ENCODE results near the gene TAC3.
A peak's percentile ranks its signal among the peaks of the same experiment; 100 is the strongest.
"Not testable (repeated sequence)": the region's sequence is repeated elsewhere in the genome, so short reads cannot be mapped to it uniquely, and the experiment has no call there.

Gene TAC3

DNA sequence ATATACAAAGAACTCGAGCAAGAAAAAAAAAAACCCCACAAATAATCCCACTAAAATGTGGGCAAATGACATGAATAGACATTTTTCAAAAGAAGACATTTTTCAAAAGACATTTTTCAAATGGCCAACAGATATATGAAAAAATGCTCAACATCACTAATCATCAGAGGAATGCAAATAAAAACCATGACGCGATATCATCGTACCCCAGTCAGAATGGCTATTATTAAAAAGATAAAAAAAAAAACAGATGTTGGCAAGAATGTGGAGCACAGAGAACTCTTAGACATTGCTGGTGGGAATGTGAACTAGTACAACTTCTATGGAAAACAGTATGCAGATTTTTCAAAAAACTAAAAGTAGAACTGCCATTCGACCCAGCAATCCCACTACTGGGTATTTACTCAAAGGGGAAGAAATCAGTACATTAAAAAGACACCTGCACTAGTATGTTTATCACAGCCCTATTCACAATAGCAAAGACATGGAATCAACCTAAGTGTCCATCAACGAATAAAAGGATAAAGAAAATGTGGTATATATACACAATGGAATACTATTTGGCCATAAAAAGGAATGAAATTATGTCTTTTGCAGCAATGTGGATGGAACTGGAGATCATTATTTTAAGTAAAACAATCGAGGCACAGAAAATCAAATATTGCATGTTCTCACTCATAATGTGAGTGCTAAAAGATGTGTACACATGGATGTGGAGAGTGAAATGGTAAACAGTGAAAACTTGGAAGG is 26.3 kb downstream of the TAC3 start:
- Mint-ChIP-seq H3K4me1 (peaks cover 13% of the 10 kb centered on the region), H3K4me3 (no peak overlapping the region), H3K27ac (peak overlapping the region; percentile 19), H3K9me3 (no peaks in the 10 kb centered on the region), H3K36me3 (ENCODE audit: low read depth) (no peaks in the 10 kb centered on the region), H3K27me3 (peaks cover 3% of the 10 kb centered on the region)
- ATAC-seq (no peak), DNase-seq (no peak)

- H3K27ac Mint-ChIP-seq = no peak overlapping the region
- no peaks in the 10 kb centered on the region for H3K9me3 Mint-ChIP-seq
- DNase-seq (no peak), ATAC-seq (no peak)
- no peak overlapping the region for H3K4me3 Mint-ChIP-seq
- H3K27me3 Mint-ChIP-seq = peaks cover 3% of the 10 kb centered on the region
- peaks cover 13% of the 10 kb centered on the region for H3K4me1 Mint-ChIP-seq
- no peaks in the 10 kb centered on the region for H3K36me3 Mint-ChIP-seq (ENCODE audit: low read depth)
Observed at GRCh38 chr12:56988207-56988739, 28.1 kb downstream of the TAC3 start.

DNA sequence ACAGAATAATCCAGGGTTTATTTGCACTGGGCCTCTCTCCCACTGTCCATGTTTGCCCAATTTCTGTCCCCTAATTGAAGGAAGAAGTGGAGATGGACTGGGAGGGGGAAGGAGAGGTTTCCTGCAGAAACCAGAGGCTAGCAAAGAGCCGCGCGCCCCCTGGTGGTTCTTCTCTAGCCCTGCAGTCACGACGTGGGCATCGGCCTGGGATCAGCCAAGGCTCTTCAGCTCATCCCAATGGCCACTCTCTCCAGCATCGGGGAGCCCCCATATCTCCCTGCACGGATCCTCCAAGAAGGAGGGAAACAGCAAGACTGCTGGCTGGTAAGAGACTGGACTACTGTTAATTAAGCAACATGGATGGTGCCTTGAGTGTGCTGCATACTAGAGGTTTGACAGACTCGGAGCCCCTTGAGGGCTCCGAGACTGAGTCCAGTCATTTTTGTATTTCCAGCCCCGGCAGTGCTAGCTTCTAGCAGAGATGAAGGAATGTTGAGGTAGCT is 28.7 kb downstream of the TAC3 start:
- Mint-ChIP-seq H3K36me3 (ENCODE audit: low read depth) (no peaks in the 10 kb centered on the region), H3K27me3 (peaks cover 3% of the 10 kb centered on the region), H3K4me3 (no peak overlapping the region), H3K4me1 (peaks cover 13% of the 10 kb centered on the region), H3K27ac (no peak overlapping the region), H3K9me3 (no peaks in the 10 kb centered on the region)
- ATAC-seq = peak; percentile 47
- DNase-seq = peak; percentile 83

DNA sequence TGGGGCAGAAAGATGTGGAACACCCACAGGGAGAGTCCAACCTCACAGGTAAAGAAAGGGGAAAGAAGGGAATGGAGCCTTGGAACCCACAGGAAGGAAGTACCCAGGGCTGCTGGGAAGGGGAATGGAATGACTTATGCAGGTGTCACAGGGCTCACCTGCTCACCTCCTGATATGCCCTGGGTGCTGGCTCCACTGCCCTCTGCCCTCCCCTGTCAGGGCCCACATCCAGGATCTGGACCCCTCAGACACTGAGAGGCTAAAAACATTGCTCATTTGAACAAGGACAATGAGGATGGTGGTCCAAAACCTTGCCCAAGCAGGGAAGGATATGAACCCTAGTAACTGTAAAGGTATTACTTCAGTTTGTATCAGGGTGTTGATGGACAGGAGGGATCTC is 29.3 kb downstream of the TAC3 start:
- ATAC-seq (no peak), DNase-seq (no peak)
- Mint-ChIP-seq H3K36me3 (ENCODE audit: low read depth) (no peaks in the 10 kb centered on the region), H3K4me3 (no peak overlapping the region), H3K9me3 (no peaks in the 10 kb centered on the region), H3K27me3 (peaks cover 3% of the 10 kb centered on the region), H3K27ac (no peak overlapping the region), H3K4me1 (peaks cover 13% of the 10 kb centered on the region)

DNA sequence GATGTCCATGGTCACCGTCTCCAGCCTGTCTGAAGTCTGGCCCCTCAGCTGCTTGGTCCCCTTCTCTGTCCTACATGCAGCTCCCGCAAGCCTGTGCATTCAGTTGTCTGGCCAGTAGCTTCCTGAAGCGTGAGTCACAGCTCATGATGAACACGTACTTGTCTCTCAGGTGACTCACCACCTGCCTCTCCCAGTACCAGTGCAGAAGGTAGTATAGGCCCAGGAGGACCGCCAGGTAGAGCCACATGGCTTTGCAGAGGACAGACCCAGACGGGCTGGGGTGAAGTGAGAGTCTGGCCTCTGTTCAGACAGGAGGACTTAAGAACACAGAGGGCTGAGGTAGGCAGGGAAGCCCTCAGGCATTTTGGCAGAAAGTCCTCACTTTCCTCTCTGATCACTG is 30.6 kb downstream of the TAC3 start:
- not testable (repeated sequence) for H3K27ac Mint-ChIP-seq; H3K27me3 Mint-ChIP-seq; DNase-seq; H3K4me3 Mint-ChIP-seq; H3K4me1 Mint-ChIP-seq; H3K36me3 Mint-ChIP-seq (ENCODE audit: low read depth); H3K9me3 Mint-ChIP-seq
- ATAC-seq = peak; percentile 88

DNA sequence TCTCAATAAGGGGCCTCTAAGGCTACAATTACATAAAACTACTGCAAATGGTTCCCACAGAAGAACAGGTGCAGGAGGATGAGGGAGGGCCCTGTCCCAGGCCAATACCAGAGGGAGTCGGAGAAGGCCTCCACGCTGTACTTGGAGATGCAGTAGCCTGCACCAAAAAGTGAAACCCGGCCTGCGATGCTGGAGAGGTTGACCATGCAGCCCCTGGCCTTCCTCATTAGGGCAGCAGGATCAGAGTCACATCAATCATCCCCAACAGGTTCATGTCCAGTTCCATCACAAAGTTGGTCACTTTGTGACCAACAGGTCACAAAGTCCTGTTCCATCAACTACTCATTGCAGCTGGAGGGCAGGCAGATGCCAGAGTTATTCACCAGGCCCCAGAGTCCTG is 32.9 kb downstream of the TAC3 start:
- no peaks in the 10 kb centered on the region for H3K36me3 Mint-ChIP-seq (ENCODE audit: low read depth)
- ATAC-seq (no peak), DNase-seq (no peak)
- no peak overlapping the region for H3K4me3 Mint-ChIP-seq
- H3K4me1 Mint-ChIP-seq = peaks cover 4% of the 10 kb centered on the region
- H3K9me3 Mint-ChIP-seq = no peaks in the 10 kb centered on the region
- H3K27ac Mint-ChIP-seq = no peak overlapping the region
- H3K27me3 Mint-ChIP-seq = peaks cover 2% of the 10 kb centered on the region

DNA sequence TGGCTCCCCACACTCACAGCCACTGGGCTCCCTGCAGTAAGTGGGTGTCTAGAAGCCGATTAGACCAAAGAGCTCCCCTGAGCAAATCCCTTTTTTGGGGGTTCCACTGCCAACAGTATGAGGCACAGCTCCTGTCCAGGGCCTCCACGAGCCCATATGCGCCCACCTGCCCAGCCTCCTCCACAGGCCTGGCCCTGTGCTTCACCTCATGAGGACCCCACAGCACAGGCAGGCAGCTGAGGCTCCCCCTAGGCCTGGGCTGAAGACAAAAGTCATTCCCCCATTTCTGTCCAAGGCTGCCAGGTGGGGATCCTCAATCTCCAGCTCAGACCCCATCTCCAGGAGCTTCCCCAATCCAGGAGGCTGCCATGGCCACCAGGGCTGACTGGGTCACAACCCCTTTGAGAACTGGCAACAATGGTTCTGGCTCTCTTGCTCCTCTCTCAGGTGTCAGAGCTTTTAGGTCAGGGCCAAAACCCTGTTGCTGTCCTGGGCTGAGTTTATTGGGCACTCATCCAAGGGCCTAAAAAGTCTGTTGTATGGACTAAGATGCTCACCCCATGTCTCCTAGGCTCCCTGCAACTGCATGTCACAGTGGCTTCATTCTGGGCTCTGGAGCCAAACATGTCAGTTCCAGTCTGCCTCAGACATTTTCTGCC is 33.6 kb downstream of the TAC3 start:
- H3K27ac Mint-ChIP-seq; ATAC-seq; H3K9me3 Mint-ChIP-seq; H3K27me3 Mint-ChIP-seq; DNase-seq; H3K4me3 Mint-ChIP-seq; H3K4me1 Mint-ChIP-seq; H3K36me3 Mint-ChIP-seq (ENCODE audit: low read depth): not testable (repeated sequence)

DNA sequence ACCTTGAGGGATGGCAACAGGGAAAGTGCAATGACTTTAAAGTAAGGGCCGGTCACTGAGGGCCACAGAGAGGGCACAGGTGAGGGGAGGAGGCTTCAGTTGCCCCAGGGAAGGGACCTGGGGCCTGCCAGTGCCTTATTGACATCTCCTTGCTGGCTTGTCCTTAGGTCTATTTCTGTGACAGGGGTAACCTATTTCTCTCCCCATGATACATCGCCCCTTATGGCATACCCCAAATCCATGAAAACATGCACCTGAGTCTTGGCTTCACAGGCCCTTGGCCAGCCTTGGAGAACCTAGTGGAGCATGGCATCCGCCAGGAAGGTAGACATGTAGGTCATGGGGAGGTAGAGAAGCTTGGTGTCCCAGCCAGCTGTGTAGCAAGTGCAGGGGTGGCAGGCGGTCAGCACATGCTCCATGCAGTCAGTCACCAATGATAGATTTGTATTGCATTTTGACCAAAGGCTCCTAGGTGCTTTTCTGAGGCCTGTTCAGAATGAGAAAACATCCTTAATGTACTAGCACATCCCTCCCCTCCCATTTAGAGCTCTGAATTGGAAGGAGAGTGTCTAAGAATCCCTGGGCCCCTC is 35.3 kb downstream of the TAC3 start:
- ATAC-seq (no peak), DNase-seq (no peak)
- H3K4me3 Mint-ChIP-seq = no peak overlapping the region
- no peaks in the 10 kb centered on the region for H3K9me3 Mint-ChIP-seq
- H3K27ac Mint-ChIP-seq = no peak overlapping the region
- H3K27me3 Mint-ChIP-seq = no peaks in the 10 kb centered on the region
- H3K4me1 Mint-ChIP-seq = no peaks in the 10 kb centered on the region
- H3K36me3 Mint-ChIP-seq (ENCODE audit: low read depth) = no peaks in the 10 kb centered on the region

- no peak for DNase-seq
- no peaks in the 10 kb centered on the region for H3K9me3 Mint-ChIP-seq
- ATAC-seq = no peak
- no peak overlapping the region for H3K27ac Mint-ChIP-seq
- H3K27me3 Mint-ChIP-seq = no peaks in the 10 kb centered on the region
- no peak overlapping the region for H3K4me3 Mint-ChIP-seq
- no peaks in the 10 kb centered on the region for H3K4me1 Mint-ChIP-seq
- H3K36me3 Mint-ChIP-seq (ENCODE audit: low read depth) = no peaks in the 10 kb centered on the region
Observed at GRCh38 chr12:56980268-56980667, 36.1 kb downstream of the TAC3 start.

DNA sequence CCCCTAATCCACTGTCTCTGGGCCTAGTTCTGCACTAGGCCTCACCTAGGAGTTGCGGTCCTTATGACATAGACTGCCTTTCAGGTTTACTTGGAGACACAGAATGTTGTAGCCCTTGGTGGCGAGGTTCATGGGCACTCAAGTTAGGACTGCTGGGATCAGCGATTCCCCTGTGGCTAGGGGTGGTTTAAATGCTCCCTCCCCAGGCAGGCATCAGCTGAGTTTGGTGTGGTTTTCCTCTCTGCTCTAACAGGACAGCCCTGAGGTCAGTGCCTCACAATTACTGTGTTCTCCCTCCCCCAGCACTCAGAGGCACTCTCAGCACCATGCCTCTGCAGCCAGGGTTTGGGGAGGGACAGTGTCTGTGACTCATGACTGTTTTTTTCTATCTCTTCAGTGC is 36.7 kb downstream of the TAC3 start:
- H3K27ac Mint-ChIP-seq = no peak overlapping the region

DNA sequence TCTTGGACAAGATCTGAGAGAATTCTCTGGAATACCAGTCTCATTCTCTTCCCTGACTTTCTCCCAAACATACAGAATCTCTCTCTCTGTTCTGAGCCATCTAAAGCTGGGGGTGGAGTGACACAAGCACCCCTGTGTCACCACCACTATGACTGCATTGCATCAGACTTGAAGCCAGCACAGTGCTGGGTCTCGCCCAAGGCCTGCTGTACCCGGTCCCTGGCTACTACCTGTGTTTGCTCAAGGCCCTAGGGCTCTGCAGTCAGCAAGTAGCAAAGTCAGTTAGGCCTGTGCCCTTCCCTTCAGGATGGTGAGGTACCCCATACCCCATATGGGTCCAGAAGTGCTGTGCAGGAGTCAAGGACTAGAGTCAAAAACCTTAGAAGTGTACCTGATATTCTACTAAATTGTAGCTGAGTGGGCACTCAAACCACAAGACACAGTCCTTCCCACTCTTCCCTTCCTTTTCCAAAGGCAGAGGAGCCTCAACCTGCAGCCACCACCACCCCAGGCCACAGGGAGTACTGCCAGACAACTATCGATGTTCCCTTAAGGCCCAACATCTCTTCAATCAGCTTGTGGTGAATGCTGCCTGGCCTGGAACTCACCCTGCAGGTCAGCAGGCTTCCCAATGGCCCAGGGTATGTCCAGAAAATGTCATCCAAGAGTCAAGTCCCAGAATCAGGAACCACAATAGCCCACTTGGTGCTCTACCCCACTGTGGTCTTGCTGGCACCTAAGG is 37.8 kb downstream of the TAC3 start:
- H3K36me3 Mint-ChIP-seq (ENCODE audit: low read depth) = no peaks in the 10 kb centered on the region
- no peak overlapping the region for H3K27ac Mint-ChIP-seq
- ATAC-seq = no peak
- no peak for DNase-seq
- H3K27me3 Mint-ChIP-seq = no peaks in the 10 kb centered on the region
- no peak overlapping the region for H3K4me3 Mint-ChIP-seq
- H3K9me3 Mint-ChIP-seq = no peaks in the 10 kb centered on the region
- no peaks in the 10 kb centered on the region for H3K4me1 Mint-ChIP-seq

More for the DNA sequence above, 36.7 kb downstream of the TAC3 start:
- no peaks in the 10 kb centered on the region for H3K4me1 Mint-ChIP-seq
- no peaks in the 10 kb centered on the region for H3K27me3 Mint-ChIP-seq
- H3K9me3 Mint-ChIP-seq = no peaks in the 10 kb centered on the region
- no peaks in the 10 kb centered on the region for H3K36me3 Mint-ChIP-seq (ENCODE audit: low read depth)
- ATAC-seq = no peak
- H3K4me3 Mint-ChIP-seq = no peak overlapping the region
- DNase-seq = no peak

GRCh38 chr12:56977361-56977760 is 39.0 kb downstream of the TAC3 start:
- H3K27me3 Mint-ChIP-seq; H3K9me3 Mint-ChIP-seq; H3K4me1 Mint-ChIP-seq; DNase-seq; H3K36me3 Mint-ChIP-seq (ENCODE audit: low read depth); H3K27ac Mint-ChIP-seq; H3K4me3 Mint-ChIP-seq; ATAC-seq: not testable (repeated sequence)

- not testable (repeated sequence) for ATAC-seq; H3K27ac Mint-ChIP-seq; H3K4me3 Mint-ChIP-seq; DNase-seq; H3K36me3 Mint-ChIP-seq (ENCODE audit: low read depth); H3K9me3 Mint-ChIP-seq; H3K4me1 Mint-ChIP-seq; H3K27me3 Mint-ChIP-seq
Observed at GRCh38 chr12:56974224-56974623, 42.1 kb downstream of the TAC3 start.

GRCh38 chr12:56968910-56969309 is 47.4 kb downstream of the TAC3 start:
- not testable (repeated sequence) for H3K27me3 Mint-ChIP-seq; ATAC-seq; H3K27ac Mint-ChIP-seq; H3K4me1 Mint-ChIP-seq; H3K9me3 Mint-ChIP-seq; DNase-seq; H3K36me3 Mint-ChIP-seq (ENCODE audit: low read depth); H3K4me3 Mint-ChIP-seq

Data from activated naive CD8-positive, alpha-beta T cell treated with anti-CD3 and anti-CD28 coated beads, Interleukin-2, amount 50 U/mL, for 24 hours (primary cell).